GM19240 (cell line): Measurements from ENCODE around the gene RILPL1.
"Not testable (repeated sequence)": the region's sequence is repeated elsewhere in the genome, so short reads cannot be mapped to it uniquely, and the experiment has no call there.

Experiments used
- DNase-seq: peaks from one replicate; pipeline ENCODE4 v3.0.0; 2011; ENCODE audit warnings: low spot score; ENCODE audit not compliant: insufficient read length

RILPL1 gene, protein sequence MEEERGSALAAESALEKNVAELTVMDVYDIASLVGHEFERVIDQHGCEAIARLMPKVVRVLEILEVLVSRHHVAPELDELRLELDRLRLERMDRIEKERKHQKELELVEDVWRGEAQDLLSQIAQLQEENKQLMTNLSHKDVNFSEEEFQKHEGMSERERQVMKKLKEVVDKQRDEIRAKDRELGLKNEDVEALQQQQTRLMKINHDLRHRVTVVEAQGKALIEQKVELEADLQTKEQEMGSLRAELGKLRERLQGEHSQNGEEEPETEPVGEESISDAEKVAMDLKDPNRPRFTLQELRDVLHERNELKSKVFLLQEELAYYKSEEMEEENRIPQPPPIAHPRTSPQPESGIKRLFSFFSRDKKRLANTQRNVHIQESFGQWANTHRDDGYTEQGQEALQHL

GRCh38 chr12:123533672-123534643, at the start of gene RILPL1:
TSS of gene RILPL1 (minus strand) at chr12:123533719. CDS start at chr12:123533482, 237 bp downstream.
- peak; percentile 45 for DNase-seq

DNA sequence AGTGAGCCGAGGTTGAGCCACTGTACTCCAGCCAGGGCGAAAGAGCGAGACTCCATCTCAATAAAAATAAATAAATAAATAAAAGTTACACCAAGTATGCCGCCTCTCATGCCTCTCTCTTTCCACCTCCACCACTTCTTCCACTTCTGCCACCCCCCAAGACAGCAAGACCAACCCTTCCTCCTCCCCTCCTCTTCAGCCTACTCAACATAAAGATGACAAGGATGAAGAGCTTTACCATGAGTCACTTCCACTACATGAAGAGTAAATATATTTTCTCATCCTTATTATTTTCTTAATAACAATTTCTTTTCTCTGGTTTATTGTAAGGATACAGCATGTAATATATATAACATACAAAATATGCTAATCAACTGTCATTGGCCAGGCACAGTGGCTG, 47.3 kb upstream of the RILPL1 start:
- DNase-seq = no peak

GRCh38 chr12:123578829-123579228, 45.3 kb upstream of the RILPL1 start:
- DNase-seq = not testable (repeated sequence)

DNA sequence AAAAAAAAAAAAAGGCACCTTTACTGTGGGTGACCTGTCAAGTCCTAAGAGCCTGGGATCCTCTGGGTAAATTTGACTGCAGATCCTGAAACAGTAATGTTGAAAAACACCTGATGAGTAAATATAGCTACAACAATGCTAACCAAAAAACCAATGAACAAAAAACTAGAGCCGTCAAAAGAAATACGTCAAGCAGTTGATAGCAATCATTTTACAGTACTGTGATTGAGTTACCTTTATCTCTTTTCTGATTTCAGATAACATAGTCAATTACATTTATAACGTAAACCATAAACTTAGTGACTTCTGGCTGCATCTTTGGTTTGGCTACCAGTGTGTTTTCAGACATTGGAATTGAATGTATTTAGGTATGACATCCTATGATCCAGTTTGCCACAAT, 44.7 kb upstream of the RILPL1 start:
- DNase-seq = no peak

GRCh38 chr12:123576611-123577010, 43.1 kb upstream of the RILPL1 start:
- no peak for DNase-seq

- DNase-seq = no peak
Measured at GRCh38 chr12:123573870-123574269, 40.4 kb upstream of the RILPL1 start.

DNA sequence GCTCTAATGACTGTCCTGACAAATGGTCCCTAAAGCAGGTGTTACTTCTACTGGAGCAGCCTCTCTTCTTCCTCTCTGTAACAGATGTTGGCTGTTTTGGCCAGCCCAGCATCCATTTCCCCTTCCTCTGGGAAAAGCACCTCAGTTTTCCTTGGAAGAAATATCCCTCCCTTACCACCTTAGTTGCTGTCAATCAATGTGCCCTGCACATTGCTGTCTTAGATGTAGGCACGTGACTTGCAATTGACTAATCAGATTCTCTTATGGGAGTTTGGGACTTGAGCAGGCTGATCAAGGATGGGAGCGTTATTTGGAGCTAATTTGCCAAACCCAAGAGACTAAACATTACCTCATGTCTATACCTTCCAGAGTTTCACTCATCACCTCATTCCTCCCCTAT, 38.9 kb upstream of the RILPL1 start:
- DNase-seq = no peak

DNA sequence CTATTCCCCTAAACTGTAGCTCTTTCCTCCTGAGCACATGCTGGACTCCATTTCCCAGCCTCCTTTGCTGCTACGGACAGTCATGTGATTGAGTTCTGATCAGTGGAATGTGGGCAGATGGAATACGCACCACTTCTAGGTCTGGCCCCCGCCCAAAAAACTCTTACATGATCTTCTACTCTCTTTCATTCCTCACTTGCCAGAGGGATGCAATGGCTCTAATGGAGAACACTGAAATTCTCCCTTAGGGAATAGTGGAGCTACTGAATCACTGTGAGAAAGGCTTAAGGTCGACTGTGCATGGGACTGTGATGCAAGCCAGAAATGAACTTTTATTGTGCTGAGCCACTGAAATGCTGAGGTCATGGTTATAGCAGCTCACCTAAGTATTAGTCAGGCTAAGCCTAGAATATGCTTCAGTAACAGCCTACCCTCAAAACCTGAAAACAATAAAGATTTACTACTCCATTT, 37.9 kb upstream of the RILPL1 start:
- no peak for DNase-seq

GRCh38 chr12:123559468-123559867, 25.9 kb upstream of the RILPL1 start:
- DNase-seq = no peak

DNA sequence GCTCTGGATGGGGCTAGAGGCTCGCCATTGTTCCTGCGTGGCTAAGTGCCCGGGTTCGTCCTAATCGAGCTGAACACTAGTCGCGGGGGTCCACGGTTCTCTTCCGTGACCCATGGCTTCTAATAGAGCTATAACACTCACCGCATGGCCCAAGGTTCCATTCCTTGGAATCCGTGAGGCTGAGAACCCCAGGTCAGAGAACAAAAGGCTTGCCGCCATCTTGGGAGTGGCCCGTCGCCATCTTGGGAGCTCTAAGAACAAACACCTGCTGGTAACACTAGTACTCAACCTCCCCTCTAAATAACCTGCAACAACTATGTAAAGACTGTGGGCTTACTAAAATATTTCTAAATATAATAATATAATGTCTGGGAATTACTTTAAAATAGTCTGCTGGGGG, 25.0 kb upstream of the RILPL1 start:
- DNase-seq = not testable (repeated sequence)

DNA sequence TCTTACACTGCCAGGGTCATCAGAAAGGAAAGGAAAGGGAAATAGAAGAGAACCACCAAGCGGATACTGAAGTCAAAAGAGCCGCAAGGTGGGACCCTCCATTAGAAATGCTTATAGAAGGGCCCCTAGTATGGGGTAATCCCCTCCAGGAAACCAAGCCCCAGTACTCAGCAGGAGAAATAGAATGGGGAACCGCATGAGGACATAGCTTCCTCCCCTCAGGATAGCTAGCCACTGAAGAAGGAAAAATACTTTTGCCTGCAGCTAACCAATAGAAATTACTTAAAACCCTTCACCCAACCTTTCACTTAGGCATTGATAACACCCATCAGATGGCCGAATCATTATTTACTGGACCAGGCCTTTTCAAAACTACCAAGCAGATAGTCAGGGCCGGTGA, 21.3 kb upstream of the RILPL1 start:
- DNase-seq = not testable (repeated sequence)

GRCh38 chr12:123554136-123554535, 20.6 kb upstream of the RILPL1 start:
- not testable (repeated sequence) for DNase-seq

DNA sequence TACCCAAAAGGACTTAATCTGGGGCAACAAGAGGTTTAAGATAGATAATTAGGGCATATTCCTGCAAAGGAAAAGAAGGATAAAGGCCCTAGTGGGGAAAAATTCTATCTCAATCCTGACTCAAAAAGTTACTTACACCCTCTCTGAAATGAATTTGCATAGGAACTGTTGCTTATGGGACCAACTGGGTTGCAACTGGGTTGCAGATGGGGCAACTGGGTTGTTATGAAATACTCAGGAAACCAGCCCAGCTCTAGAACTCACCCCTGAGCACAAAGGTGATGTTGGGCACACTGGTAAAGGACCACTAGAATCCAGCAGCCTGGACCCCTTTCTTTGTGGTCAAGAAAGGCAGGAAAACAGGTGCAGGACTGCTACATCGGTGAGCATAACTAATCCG, 17.2 kb upstream of the RILPL1 start:
- DNase-seq = no peak

GRCh38 chr12:123548107-123548506, 14.6 kb upstream of the RILPL1 start:
- DNase-seq = no peak

- DNase-seq = no peak
Measured at GRCh38 chr12:123546281-123546680, 12.8 kb upstream of the RILPL1 start.

GRCh38 chr12:123543541-123543940, 10.0 kb upstream of the RILPL1 start:
- no peak for DNase-seq

GRCh38 chr12:123540899-123541662, 7.6 kb upstream of the RILPL1 start:
- no peak for DNase-seq

DNA sequence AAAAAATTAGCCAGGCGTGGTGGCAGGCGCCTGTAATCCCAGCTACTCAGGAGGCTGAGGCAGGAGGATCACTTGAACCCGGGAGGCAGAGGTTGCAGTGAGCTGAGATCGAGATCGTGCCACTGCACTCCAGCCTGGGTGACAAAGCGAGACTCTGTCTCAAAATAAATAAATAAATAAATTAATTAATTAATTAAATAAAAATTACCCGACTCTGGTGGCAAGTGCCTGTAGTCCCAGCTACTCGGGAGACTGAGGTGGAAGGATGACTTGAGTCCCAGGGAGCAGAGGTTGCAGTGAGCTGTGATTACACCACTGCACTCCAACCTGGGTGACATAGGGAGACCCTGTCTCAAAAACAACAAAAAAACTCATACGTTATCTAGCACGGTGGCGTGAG, 2.4 kb upstream of the RILPL1 start:
- not testable (repeated sequence) for DNase-seq

DNA sequence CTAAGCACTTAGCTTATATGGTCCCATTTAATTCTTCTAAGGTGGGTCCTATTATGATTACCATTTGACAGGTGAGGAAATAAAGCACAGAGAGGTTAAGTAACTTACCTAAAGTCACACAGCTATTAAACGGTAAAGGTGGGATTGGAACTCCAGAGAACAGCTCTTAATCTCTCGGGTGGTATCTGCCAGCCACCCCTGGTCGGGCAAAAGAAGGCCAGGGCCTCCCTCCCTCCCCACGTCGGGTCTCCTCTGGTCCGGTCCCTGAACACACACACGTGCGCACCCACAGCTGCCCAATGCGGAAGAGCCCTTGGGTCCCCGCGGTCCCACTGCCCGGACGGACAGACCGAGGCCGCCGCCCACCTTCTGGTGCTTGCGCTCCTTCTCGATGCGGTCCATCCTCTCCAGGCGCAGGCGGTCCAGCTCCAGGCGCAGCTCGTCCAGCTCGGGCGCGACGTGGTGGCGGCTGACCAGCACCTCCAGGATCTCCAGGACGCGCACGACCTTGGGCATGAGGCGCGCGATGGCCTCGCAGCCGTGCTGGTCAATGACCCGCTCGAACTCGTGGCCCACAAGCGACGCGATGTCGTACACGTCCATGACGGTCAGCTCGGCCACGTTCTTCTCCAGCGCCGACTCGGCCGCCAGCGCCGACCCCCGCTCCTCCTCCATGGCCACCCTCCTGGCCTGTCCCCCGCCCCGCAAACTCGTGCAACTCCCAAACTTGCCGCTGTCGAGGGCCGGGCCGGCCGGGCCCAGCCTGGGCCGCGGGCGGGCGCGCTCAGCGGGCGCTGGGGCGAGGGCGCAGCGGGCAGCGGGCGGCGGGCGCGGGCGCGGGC, 490 bp downstream of the RILPL1 start:
- DNase-seq = no peak

GRCh38 chr12:123532019-123532418, 1.5 kb downstream of the RILPL1 start:
- DNase-seq = peak; percentile 44
